DMS114 treated with DMSO at 0.1 percent for 48 hours (cell line): Measurements from ENCODE around the gene MAGOHB.

Source experiments
- DNase-seq: peaks from one replicate; lab custom pipeline; 2025; ENCODE audit not compliant: unreplicated experiment; lab: John Stamatoyannopoulos, UW

MAGOHB gene

DNA sequence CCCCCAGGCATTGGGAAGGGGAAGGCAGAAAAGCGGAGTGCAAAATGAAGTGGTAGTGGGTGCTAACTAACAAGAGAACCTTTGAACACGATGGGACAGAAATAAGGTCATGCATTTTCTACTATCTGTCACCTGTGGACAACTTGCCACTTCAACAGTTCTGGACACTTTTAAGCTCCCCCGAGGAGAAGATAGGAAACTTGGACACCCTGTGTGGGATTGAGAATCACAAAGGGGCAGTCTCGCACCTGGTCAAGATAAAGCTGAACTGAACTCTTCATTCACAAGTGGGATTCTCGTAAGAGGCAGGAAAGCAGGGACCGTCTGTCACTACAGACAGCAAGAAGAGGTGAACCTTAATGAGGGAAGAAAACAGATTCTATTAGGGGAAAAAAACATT, 56.1 kb downstream of the MAGOHB start:
- no peak for DNase-seq

DNA sequence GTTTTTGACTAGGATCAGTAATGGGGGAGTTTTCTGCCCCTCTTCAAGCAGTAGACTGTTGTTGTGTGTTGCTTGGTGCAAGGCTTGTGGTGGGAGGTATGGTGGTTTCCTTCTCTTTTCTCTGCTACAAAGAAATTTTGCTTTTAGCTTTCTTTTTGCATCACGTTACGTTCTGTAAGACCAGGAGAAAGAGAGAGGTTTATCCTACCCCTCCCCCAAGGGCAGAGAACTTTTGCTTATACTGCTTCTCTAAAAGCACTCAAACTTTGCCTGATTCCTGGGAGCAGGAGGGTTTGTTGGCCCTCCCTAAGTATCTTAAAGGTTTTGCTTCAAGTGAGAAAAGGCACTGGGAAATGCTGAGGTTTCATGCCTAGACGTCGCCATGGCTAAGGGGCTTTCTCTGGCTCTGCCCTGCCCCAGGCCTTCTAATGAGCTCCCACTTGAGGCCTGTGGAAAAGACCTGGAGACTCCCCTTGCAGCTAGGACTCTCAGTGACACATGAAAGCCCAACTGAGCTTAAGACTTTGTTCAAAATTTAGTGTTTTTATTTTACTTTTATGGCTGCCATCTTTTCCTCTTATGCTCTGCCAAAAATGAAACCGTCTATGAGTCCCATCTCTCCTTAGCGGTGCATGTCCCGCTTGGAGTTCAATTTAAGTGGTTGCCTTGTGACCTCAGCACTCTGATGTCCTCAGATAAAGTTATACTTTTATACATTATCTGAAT, 58.5 kb downstream of the MAGOHB start:
- no peak for DNase-seq

DNA sequence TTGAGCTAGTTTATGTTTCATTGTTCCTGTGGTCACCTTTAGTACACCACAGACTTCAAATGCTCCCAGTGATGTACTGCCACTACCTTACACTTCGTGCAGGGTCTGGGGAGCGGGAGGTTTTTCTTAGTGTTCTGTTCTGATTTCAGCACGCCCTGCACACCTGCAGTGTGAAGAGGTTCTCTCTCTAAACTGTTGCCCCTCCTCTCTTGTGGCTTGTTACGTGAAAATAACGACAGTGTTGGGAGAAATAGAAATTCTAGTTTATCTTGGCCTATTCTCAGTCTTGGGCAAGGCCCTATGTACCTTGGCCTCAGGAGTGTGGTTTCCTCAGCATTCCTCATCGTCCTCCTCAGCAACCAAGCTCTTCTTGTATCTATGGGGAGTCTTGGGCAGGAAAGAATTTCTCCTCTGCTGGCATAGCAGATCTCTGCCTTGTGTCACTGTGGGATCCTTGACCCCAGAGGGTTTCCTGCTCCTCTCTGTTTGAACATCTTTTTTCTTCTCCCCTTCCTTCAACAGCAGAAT, 59.1 kb downstream of the MAGOHB start:
- no peak for DNase-seq
